A673 (cell line): Measurements from ENCODE around the gene SLC7A10.

ENCODE experiments used
- CTCF ChIP-seq: fragments of 300-800, 200-600 bp; sonication (generic); conservative IDR thresholded peaks from 2 replicates; pipeline ENCODE4 v1.5.1; 2017; ENCODE audit warnings: low read depth, mild to moderate bottlenecking, antibody characterized with exemption, low read length, moderate library complexity, mixed read lengths
- EZH2 ChIP-seq: fragments of 200-600 bp; sonication (generic); IDR thresholded peaks from 2 replicates; pipeline ENCODE4 v1.6.1; 2017; ENCODE audit warnings: borderline replicate concordance, low read depth, mild to moderate bottlenecking, mixed read lengths, antibody characterized with exemption, low read length; ENCODE audit not compliant: poor library complexity, severe bottlenecking

- TF ChIP-seq CTCF (no peak), EZH2 (no peak)
Observed at GRCh38 chr19:33205531-33206260, 20.0 kb downstream of the SLC7A10 start.
